Measurements from ENCODE around the gene LGALS3BP.

GRCh38 chr17:78993981-78994671, 14.4 kb upstream of the LGALS3BP start:
- TF ChIP-seq, protein P1, sequence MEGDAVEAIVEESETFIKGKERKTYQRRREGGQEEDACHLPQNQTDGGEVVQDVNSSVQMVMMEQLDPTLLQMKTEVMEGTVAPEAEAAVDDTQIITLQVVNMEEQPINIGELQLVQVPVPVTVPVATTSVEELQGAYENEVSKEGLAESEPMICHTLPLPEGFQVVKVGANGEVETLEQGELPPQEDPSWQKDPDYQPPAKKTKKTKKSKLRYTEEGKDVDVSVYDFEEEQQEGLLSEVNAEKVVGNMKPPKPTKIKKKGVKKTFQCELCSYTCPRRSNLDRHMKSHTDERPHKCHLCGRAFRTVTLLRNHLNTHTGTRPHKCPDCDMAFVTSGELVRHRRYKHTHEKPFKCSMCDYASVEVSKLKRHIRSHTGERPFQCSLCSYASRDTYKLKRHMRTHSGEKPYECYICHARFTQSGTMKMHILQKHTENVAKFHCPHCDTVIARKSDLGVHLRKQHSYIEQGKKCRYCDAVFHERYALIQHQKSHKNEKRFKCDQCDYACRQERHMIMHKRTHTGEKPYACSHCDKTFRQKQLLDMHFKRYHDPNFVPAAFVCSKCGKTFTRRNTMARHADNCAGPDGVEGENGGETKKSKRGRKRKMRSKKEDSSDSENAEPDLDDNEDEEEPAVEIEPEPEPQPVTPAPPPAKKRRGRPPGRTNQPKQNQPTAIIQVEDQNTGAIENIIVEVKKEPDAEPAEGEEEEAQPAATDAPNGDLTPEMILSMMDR (IDR thresholded peaks at IDR 0.05 in 8 of 11, conservative IDR thresholded peaks at IDR 0.05 in 3 of 11), result no peak
- TF ChIP-seq POLR2AphosphoS5 (IDR thresholded peaks at IDR 0.05), result no peak

Data from spleen (tissue), 7 donors.